Nephron (organoid): ENCODE measurements around the gene FBXO48.
"Not testable (repeated sequence)": the region's sequence is repeated elsewhere in the genome, so short reads cannot be mapped to it uniquely, and the experiment has no call there.

Experiments
- H3K27ac Mint-ChIP-seq, 3 experiments: 2 replicates each; pipeline ENCODE4 v1.8.0; 2020; ENCODE audit warnings: mixed read lengths in 3 of 3, mild to moderate bottlenecking in 2 of 3, moderate library complexity in 1 of 3
- H3K27me3 Mint-ChIP-seq: 2 replicates; pipeline ENCODE4 v1.8.0; 2021; ENCODE audit warnings: low read depth, mild to moderate bottlenecking, moderate library complexity, mixed read lengths
- H3K36me3 Mint-ChIP-seq: 2 replicates; pipeline ENCODE4 v1.8.0; 2020; ENCODE audit warnings: low read depth, mixed read lengths
- H3K4me1 Mint-ChIP-seq: 2 replicates; pipeline ENCODE4 v1.8.0; 2020; ENCODE audit warnings: mixed read lengths
- H3K4me3 Mint-ChIP-seq, 3 experiments: 2 replicates each; pipeline ENCODE4 v1.8.0; 2020; ENCODE audit warnings: mild to moderate bottlenecking in 3 of 3, mixed read lengths in 3 of 3, moderate library complexity in 2 of 3
- H3K9me3 Mint-ChIP-seq: 2 replicates; pipeline ENCODE4 v1.8.0; 2020; ENCODE audit warnings: mixed read lengths
- CTCF ChIP-seq, 3 experiments: fragments of 200-600 bp; sonication (generic); IDR thresholded peaks; one replicate each; pipeline ENCODE4 v1.5.0; 2021; ENCODE audit warnings: antibody characterized with exemption in 3 of 3; ENCODE audit not compliant: unreplicated experiment in 3 of 3

The FBXO48 gene

GRCh38 chr2:68489282-68489681 is 22.2 kb upstream of the FBXO48 start:
- Mint-ChIP-seq H3K36me3 (peaks cover 10% of the 10 kb centered on the region), H3K27ac (no peak overlapping the region), H3K9me3 (peaks cover 6% of the 10 kb centered on the region), H3K4me1 (no peaks in the 10 kb centered on the region), H3K4me3 (no peak overlapping the region), H3K27me3 (no peaks in the 10 kb centered on the region)
- no peak for TF ChIP-seq CTCF (IDR thresholded peaks at IDR 0.05; ENCODE audit: unreplicated experiment in 3 of 3)

GRCh38 chr2:68488605-68489004 is 21.5 kb upstream of the FBXO48 start:
- not testable (repeated sequence) for H3K27ac Mint-ChIP-seq, H3K36me3 Mint-ChIP-seq, H3K4me3 Mint-ChIP-seq, H3K9me3 Mint-ChIP-seq, H3K27me3 Mint-ChIP-seq, H3K4me1 Mint-ChIP-seq

GRCh38 chr2:68487773-68488355 is 20.8 kb upstream of the FBXO48 start:
- H3K27ac Mint-ChIP-seq: no peak overlapping the region
- H3K27me3 Mint-ChIP-seq: no peaks in the 10 kb centered on the region
- H3K4me1 Mint-ChIP-seq: no peaks in the 10 kb centered on the region
- no peak overlapping the region for H3K4me3 Mint-ChIP-seq
- peaks cover under 1% of the 10 kb centered on the region for H3K36me3 Mint-ChIP-seq
- peak; percentile 26 to 63 (median 44) for TF ChIP-seq CTCF (IDR thresholded peaks at IDR 0.05; ENCODE audit: unreplicated experiment in 3 of 3)
- no peaks in the 10 kb centered on the region for H3K9me3 Mint-ChIP-seq

- Mint-ChIP-seq H3K36me3 (no peaks in the 10 kb centered on the region), H3K4me3 (no peak overlapping the region), H3K27me3 (no peaks in the 10 kb centered on the region), H3K27ac (no peak overlapping the region), H3K9me3 (no peaks in the 10 kb centered on the region), H3K4me1 (no peaks in the 10 kb centered on the region)
- no peak for TF ChIP-seq CTCF (IDR thresholded peaks at IDR 0.05; ENCODE audit: unreplicated experiment in 3 of 3)
These were observed 15.9 kb upstream of the FBXO48 start for GRCh38 chr2:68483011-68483410.

- Mint-ChIP-seq H3K4me3 (no peak overlapping the region), H3K27ac (no peak overlapping the region), H3K27me3 (no peaks in the 10 kb centered on the region), H3K4me1 (no peaks in the 10 kb centered on the region), H3K36me3 (no peaks in the 10 kb centered on the region), H3K9me3 (no peaks in the 10 kb centered on the region)
- TF ChIP-seq CTCF (IDR thresholded peaks at IDR 0.05; ENCODE audit: unreplicated experiment in 3 of 3): no peak
These were observed 15.3 kb upstream of the FBXO48 start for GRCh38 chr2:68482296-68482820.

GRCh38 chr2:68478688-68479087 is 11.6 kb upstream of the FBXO48 start:
- no peak overlapping the region for H3K4me3 Mint-ChIP-seq
- no peaks in the 10 kb centered on the region for H3K36me3 Mint-ChIP-seq
- no peaks in the 10 kb centered on the region for H3K27me3 Mint-ChIP-seq
- no peak overlapping the region for H3K27ac Mint-ChIP-seq
- TF ChIP-seq CTCF (IDR thresholded peaks at IDR 0.05; ENCODE audit: unreplicated experiment in 3 of 3): no peak
- no peaks in the 10 kb centered on the region for H3K9me3 Mint-ChIP-seq
- H3K4me1 Mint-ChIP-seq: no peaks in the 10 kb centered on the region
